Myocyte (in vitro differentiated cells): ENCODE results near the gene CHD5. TPM values are rescaled to one million over a fixed set of nuclear protein-coding genes. Genes with fewer than 3 reads are reported as not detected.

Experiments used
- DNase-seq: peaks from one replicate; pipeline ENCODE4 v3.0.0-alpha.2; 2012; ENCODE audit warnings: low read depth
- total RNA-seq: library from RNA; depleted of rRNA; stranded (reverse); fragments of >200 nt; gene quantifications from 2 replicates; pipeline ENCODE4 v1.2.3, GENCODE V29; 2014

The CHD5 gene
- total RNA-seq, 1 donor from 2014 or later = not detected

DNA sequence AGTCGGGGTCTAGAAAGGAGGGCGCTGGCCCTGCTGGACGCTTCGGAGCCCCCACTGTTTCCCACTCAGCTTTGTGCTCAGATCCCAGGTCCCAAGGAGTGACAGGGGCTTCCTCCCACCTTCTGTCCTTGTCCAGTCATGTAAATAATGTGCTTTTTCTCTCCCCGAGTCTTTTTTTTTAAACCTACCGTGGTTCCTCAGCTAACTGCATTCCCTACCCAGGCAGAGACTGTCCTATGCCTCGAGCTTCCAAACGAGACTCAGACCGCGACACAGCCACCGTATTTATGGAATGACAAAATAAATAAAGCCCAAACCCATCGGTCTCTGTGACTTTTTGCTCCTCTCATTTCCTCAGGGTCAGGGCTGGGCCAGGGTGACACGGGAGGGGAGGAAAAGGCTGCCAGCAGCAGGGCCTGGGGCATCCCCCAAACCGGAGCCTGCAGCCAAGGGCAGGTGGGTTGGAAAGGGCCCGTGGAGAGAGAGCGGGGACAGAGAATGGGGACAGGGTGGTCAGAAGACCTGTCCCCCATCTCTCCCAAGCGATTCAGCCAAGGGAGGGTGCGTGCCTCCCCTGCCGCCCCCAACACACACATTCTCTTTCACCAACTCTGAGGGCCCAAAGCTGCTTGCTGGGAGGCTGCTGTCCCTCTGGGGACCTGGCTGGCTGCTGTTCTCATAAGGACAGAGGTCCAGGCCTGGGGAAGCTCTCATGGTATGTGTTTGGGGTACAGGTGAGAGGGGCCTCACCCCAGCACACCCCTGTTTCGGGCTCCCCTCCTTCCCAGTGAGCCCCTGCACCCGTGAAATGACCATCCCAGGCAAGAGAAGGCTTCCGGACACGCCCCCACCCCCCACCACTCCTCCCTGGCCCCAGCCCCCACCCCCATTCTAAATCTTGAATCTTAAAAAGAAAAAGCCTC lies 79.0 kb downstream of the CHD5 start:
- DNase-seq = no peak

DNA sequence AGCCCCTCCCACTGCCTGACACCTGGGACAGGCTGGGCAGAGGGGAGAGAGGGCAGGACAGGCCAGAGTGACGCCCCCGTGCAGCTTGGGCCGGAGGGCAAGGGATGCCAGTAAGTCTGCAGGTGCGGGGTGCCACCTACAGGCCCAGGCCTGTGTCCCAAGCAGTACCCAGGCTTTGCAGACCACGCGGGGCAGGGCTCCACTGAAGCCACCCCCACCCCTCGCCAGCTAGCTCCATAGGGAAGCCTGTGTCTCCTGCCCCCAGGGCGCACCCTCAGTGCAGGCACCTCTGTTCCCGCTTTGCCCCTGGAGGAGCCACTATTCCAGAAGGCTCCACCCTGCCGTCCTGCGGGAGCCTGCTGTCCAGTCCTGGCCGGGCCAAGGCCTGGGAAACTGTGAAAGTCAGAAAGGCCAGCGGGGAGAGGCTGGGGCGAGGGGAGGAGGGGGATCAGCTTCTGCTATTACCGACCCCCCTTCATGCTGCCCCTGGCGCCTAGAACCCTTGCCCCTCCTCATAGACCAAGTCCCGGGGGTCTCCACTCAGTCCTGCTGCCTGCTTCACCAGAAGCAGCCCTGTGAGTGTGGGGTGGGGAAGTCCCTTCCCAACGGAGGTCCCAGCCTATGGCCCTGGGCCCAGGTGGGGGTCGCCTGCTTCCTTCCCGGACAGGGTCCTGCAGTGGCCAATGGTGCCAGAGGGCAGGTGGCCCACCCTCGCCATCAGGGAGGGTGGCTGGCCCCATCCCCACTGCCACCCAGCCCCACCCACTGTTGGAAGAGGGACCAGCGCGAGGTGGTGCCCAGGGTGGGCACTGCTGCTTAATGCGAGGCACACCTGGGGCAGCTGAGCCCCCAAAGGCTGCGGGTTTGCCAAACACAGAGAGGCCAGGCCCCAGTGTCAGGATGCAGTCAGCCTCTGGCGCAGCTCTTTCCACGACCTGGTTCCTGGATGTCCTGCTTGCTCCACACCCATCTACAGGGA lies 80.0 kb downstream of the CHD5 start:
- no peak for DNase-seq

GRCh38 chr1:6099297-6099696 lies 80.8 kb downstream of the CHD5 start:
- DNase-seq = no peak

GRCh38 chr1:6098303-6099215 lies 81.6 kb downstream of the CHD5 start:
- DNase-seq = no peak

DNA sequence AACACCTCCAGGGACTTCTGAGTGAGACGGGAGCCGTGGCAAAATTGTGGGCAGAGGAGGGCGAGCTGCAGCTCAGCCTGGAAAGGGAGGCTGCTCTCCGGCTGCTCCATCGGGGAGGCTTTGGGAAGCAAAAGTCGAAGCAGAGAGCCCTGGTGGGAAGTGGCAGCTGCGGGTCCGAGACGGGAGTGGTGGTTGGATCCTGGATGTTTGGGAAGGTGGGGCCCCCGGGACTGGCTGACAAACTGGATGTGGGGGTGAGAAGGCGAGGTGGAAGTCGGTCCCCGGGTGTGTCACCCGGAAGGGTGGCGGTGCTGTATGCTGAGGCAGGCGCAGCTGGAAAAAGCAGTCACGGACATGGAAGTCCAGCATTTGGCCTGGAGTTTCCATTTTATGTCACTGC lies 82.3 kb downstream of the CHD5 start:
- no peak for DNase-seq

- no peak for DNase-seq
Observed at GRCh38 chr1:6097117-6097595, 83.0 kb downstream of the CHD5 start.

- DNase-seq = no peak
Observed at GRCh38 chr1:6096243-6097116, 83.6 kb downstream of the CHD5 start.

DNA sequence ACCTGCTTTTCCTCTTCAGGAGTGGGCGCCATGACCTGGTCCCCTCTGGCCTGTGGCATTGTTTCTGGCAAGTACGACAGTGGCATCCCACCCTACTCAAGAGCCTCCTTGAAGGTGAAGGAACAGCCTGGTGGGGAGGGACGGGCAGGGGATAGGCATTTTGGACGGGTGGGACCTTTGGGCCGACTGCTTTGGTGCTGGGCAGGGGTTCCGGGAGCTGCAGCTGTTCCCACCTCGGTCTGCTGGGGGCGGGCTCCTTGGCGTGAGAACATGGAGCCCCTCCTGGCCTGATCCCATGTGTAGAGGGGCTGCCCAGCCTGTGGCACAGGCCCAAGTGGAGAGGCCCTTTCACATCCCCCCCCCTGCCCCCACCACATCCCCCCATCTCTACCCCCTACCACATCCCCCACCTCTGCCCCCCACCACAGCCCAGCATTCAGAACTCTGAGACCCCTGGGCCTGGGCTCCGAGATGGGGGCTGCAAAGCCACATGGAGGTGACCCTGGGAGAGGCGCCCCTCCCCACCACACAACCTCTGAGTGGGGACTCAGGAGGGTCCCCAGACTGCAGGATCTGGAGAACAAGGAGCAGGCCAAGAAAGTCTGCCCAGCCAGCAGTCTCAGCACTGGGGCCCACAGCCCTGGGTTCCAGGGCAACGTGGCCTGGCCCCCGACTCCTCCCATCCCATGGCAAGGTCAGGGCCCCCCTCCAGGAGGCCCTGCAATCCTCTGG lies 84.4 kb downstream of the CHD5 start:
- no peak for DNase-seq

DNA sequence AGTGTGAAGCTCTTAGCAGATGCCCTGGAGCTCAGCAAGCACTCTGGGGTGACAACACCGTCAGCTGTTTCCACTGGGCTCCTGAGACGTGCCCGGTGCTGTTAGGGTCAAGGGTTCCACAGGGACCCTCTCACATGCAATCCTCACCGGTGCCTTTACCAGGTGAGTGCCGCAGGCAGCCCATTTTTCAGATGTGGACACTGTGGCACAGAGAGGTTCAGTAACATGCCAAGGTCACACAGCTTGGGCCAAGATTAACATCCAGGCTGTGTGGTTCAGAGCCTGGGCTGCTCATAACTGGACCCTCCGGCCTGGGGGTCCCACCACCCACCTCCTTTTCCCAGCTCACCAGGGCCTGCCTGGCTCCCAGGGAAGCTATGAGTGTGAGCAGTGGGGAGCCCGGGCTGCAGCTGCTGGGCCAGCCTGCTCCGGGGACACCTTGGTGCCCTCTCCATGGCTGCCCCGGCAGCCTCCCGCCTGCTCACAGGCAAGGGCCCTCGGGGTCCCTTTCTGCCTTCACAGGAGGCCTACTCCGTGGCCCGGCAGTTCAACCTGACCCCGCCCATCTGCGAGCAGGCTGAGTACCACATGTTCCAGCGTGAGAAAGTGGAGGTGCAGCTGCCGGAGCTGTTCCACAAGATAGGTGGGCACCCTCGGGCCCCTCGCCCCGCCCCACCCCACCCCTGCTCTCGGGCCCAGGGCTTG lies 85.2 kb downstream of the CHD5 start:
- DNase-seq = no peak

DNA sequence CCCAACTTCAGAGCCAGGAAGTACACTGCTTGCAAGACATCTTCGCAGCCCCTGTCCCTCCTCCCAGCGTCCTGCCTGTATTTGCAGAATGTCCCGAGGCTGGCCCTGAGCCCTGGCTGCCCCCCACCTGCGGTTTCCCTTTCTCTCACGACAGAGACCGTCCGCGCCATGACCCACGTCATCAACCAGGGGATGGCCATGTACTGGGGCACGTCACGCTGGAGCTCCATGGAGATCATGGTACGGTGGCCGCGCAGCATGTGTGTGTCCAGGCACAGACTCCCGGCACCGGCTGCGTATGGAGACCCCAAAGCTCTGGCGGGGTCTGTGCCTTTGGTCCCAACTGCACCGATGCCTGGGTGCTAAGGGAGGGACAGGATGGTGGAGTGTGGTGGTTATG lies 85.9 kb downstream of the CHD5 start:
- DNase-seq = no peak

- DNase-seq = no peak
Observed at GRCh38 chr1:6093611-6094010, 86.5 kb downstream of the CHD5 start.

- no peak for DNase-seq
Observed at GRCh38 chr1:6093071-6093470, 87.0 kb downstream of the CHD5 start.

DNA sequence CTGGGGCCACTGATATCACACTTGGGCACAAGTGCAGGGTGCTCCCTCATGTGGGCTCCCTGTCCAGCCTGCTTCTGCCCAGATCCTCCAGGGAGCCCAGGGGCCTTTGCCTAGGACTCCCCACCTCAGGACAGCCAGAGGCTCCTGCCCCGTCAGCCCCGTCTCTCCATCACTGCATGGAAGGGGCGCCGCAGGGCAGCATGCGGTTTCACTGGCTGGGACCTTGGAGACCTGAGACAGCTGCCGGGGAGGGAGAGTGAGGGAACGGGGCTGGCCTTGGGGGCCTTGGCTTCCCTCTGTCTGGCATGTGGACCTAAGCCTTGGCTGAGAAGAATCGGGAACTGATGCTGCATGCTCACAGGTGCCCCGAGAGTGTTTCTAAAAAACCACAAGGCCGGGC lies 87.9 kb downstream of the CHD5 start:
- no peak for DNase-seq

- DNase-seq = no peak
Observed at GRCh38 chr1:6091823-6092109, 88.4 kb downstream of the CHD5 start.

DNA sequence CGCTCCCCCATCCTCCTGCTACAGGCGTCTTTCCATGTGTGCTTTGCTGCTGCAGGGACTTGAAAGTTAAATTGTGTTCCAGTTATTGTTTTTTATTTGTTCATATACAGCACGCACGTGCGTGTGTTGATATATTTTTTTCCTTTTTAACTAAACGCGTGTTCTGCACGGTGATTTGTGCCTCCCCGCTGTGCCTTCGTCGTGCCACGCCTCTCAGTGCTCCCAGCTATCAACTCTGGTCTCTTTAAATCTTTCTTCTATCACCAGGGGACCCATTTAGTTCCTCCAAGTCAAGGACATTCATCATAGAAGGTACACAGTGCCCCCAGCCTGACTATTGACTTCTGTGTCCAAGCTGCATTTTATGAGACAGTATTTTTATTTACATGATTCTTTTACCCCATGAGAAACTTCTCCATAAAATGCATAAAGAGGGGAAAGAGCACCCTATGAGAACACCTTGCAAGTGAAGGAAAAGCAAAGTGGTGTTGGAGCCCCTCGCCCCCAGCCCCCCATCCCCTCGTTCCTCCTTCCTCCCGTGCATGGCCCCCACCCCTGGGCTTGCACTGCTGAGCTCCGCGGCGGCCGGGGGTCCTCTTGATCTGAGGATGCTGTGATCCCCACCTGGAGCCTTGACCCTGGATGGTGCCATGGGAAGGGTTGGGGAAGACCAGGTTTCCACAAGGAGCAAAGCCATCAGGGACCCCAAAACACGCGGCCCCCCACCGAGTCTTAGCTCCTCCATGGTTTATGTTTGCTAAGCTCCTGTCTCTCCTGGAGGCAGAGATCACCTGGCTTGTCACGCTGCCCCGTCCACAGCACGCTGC lies 88.9 kb downstream of the CHD5 start:
- DNase-seq = no peak

- no peak for DNase-seq
Observed at GRCh38 chr1:6090288-6090687, 89.8 kb downstream of the CHD5 start.

DNA sequence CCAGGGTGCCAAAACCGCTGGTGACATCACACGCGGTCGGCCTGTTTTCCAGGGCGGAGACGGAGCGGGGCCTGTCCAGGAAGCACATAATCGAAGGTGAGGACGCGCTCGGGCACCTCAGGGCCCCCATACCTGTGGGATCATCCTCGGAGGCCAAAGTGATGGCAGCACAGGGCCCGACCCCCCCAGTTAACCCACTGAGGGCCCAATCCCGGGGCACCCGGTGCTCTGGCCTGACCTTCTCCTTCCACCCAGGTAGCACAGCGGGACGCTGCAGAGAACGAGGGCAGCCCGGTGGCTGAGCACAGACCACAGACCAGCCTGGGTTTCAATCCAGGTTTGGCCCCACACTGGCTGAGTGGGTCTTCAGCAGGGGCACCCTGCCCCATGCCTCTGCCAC lies 91.2 kb downstream of the CHD5 start:
- DNase-seq = no peak

DNA sequence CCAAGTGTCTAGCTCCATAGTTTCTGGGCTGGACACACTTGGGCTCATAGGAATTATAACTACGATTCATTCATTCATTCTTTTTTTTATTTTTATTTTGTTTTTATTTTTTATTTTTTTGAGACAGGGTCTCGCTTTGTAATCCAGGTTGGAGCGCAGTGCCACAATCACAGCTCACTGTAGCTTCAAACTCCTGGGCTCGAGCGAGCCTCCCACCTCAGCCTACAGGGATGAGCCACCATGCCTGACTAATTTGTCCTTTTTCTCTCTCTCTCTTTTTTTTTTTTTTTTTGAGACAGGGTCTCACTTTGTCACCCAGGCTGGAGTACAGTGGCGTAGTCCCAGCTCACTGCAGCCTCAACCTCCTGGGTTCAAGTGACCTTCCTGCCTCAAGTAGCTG lies 92.2 kb downstream of the CHD5 start:
- DNase-seq = no peak
